ACC112 (cell line): Measurements from ENCODE around the gene STARD3NL.

Source experiments
- H2AFZ ChIP-seq: fragments of 200-600 bp; sonication (generic); one replicate; pipeline ENCODE4 v1.6.0; 2017; ENCODE audit warnings: antibody characterized with exemption, low read length; ENCODE audit not compliant: unreplicated experiment
- H3K27ac ChIP-seq: fragments of 200-600 bp; sonication (generic); 2 replicates; pipeline ENCODE4 v1.5.1; 2014; ENCODE audit warnings: low read depth, mild to moderate bottlenecking, antibody characterized with exemption, low read length, moderate library complexity
- H3K27me3 ChIP-seq: fragments of 200-600 bp; sonication (generic); 2 replicates; pipeline ENCODE4 v1.6.1; 2014; ENCODE audit warnings: mild to moderate bottlenecking, antibody characterized with exemption, low read length, moderate library complexity, mixed read lengths; ENCODE audit not compliant: insufficient read depth
- H3K36me3 ChIP-seq: fragments of 200-600 bp; sonication (generic); 2 replicates; pipeline ENCODE4 v1.6.1; 2016; ENCODE audit warnings: mild to moderate bottlenecking, antibody characterized with exemption, low read length, moderate library complexity, mixed read lengths; ENCODE audit not compliant: insufficient read depth
- H3K4me1 ChIP-seq: fragments of 200-600 bp; sonication (generic); one replicate; pipeline ENCODE4 v1.6.1; 2016; ENCODE audit warnings: low read length, mixed read lengths; ENCODE audit not compliant: insufficient read depth, unreplicated experiment, control insufficient read depth
- H3K4me3 ChIP-seq: fragments of 200-600 bp; sonication (generic); 2 replicates; pipeline ENCODE4 v1.5.1; 2014; ENCODE audit warnings: mild to moderate bottlenecking, low read depth, low read length
- H3K79me2 ChIP-seq: fragments of 200-600 bp; sonication (generic); one replicate; pipeline ENCODE4 v1.6.0; 2016; ENCODE audit warnings: low read length; ENCODE audit not compliant: control insufficient read depth, unreplicated experiment, insufficient read depth

Gene STARD3NL, protein sequence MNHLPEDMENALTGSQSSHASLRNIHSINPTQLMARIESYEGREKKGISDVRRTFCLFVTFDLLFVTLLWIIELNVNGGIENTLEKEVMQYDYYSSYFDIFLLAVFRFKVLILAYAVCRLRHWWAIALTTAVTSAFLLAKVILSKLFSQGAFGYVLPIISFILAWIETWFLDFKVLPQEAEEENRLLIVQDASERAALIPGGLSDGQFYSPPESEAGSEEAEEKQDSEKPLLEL

DNA sequence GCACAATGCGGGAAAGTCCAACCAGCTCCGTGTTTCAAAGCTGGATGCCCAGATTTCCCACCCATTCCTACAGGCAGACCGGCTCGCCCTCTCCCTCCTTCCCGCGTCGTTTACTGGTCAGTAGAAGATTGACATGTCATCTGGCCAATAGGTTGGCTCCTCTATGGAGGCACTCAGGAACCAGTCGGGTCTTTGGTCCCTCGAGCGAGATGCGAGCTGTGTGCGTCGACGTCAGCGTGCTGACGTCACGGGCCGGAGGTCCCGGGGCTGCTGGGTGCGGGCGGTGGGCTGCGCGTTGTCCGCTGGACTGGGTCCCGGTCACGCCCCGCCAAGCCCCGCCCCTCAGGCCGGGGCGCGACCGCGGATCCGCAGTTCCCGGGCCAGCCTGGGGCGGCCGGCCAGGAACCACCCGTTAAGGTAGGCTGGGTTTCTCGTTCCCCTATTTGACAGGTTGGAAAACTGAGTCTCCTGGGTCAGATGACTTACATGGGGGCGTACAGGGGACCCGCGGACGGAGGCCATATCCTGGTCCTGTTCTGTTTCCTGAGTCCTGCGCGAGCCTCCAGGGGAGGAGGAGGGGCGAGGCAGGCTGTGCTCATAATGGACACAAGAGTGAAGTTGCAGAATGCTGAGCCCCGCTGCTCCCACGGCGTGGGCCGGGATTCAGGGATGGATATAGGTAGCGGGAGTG is at the start of gene STARD3NL:
Gene STARD3NL, plus strand, starts transcription at position 242 of the 691 bp plus-strand sequence. CDS start 29,260 bp downstream, outside the sequence.
- H2AFZ ChIP-seq, result peak within 1 kb of the TSS; percentile 94
- no peaks in the 10 kb centered on the region; the same call in 1 of the 2 replicates for H3K36me3 ChIP-seq
- peaks cover 21% of the 10 kb centered on the region for H3K4me1 ChIP-seq
- H3K4me3 ChIP-seq, result peak within 1 kb of the TSS; percentile 96
- H3K27me3 ChIP-seq, result no peaks in the 10 kb centered on the region
- peak within 1 kb of the TSS; percentile 93 for H3K27ac ChIP-seq
- peaks cover 48% of the 10 kb centered on the region for H3K79me2 ChIP-seq

DNA sequence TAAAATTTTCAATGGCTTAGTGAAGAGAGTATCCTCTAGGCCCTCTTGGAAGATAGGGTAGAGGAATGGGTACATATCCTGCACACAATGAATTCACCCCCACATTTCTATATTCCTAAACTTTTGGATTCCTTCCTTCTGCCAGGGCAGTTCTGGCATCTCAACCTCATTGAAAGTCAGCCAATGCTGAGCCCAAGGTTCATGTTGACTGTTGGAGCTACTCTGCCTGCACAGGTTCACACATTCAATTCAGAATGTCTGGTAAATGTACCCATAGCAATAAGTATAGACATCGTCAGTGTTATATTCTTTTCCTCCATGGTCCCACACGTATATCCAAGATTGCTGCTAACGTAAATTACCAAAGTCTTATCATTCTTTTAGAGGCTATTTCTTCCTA is 48.9 kb upstream of the STARD3NL start:
- Histone ChIP-seq H3K27ac (no peak overlapping the region), H2AFZ (no peak overlapping the region), H3K4me1 (no peaks in the 10 kb centered on the region), H3K27me3 (peaks cover 7% of the 10 kb centered on the region; the same call in 1 of the 2 replicates), H3K79me2 (no peaks in the 10 kb centered on the region), H3K4me3 (no peak overlapping the region), H3K36me3 (no peaks in the 10 kb centered on the region)

DNA sequence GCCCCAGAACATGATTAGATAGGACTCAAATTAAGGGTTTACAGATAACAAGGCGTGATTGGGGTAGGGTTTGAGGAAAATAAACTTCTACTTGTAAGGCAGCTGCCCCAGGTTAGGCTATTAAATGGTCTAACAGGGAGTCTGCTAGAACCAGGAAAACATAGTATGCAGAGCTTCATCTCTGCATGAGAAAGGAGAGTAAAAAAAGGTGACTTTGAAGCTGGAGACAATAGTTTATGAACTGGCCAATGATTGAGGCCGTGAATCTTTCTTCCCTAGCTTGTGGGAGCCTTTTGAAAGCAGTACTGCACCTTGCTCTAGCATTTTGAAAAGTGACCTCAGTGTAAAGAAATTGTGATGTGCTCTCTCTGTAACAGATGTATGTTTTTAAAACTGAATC is 48.5 kb upstream of the STARD3NL start:
- no peaks in the 10 kb centered on the region for H3K79me2 ChIP-seq
- no peaks in the 10 kb centered on the region for H3K4me1 ChIP-seq
- no peaks in the 10 kb centered on the region for H3K36me3 ChIP-seq
- no peak overlapping the region for H2AFZ ChIP-seq
- H3K27ac ChIP-seq, result no peak overlapping the region
- H3K27me3 ChIP-seq, result peaks cover 7% of the 10 kb centered on the region; the same call in 1 of the 2 replicates
- H3K4me3 ChIP-seq, result no peak overlapping the region

- H3K36me3 ChIP-seq, result no peaks in the 10 kb centered on the region
- H3K4me3 ChIP-seq, result no peak overlapping the region
- H2AFZ ChIP-seq, result no peak overlapping the region
- no peaks in the 10 kb centered on the region for H3K79me2 ChIP-seq
- H3K27ac ChIP-seq, result no peak overlapping the region
- H3K4me1 ChIP-seq, result no peaks in the 10 kb centered on the region
- H3K27me3 ChIP-seq, result peaks cover 6% of the 10 kb centered on the region; the same call in 1 of the 2 replicates
Measured at GRCh38 chr7:38138171-38138570, 39.9 kb upstream of the STARD3NL start.

DNA sequence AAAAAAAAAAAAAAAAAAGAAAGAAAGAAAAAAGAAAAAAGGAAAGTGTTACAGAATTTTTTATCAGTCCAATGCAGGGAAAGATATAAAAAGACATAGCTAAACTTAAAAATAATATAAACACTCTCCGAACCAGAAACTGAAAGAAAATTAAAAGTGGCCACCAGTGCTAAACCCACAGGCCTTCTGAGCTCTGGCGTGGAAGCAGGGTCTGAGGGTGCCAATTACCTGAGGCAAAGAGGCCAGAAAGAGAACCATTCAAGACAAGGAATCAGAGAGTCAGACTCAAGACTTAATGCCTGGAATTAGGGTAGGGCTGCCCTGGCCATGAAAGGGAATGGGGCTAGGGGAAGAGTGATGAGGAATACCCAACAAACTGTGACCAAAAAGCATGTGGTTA is 36.9 kb upstream of the STARD3NL start:
- Histone ChIP-seq H3K27ac (no peak overlapping the region), H3K36me3 (no peaks in the 10 kb centered on the region), H3K4me3 (no peak overlapping the region), H3K79me2 (no peaks in the 10 kb centered on the region), H3K4me1 (no peaks in the 10 kb centered on the region), H3K27me3 (no peaks in the 10 kb centered on the region), H2AFZ (no peak overlapping the region)

GRCh38 chr7:38142736-38143135 is 35.3 kb upstream of the STARD3NL start:
- no peak overlapping the region for H3K27ac ChIP-seq
- no peaks in the 10 kb centered on the region for H3K27me3 ChIP-seq
- no peaks in the 10 kb centered on the region for H3K4me1 ChIP-seq
- H2AFZ ChIP-seq, result no peak overlapping the region
- no peaks in the 10 kb centered on the region for H3K79me2 ChIP-seq
- no peaks in the 10 kb centered on the region for H3K36me3 ChIP-seq
- H3K4me3 ChIP-seq, result no peak overlapping the region

DNA sequence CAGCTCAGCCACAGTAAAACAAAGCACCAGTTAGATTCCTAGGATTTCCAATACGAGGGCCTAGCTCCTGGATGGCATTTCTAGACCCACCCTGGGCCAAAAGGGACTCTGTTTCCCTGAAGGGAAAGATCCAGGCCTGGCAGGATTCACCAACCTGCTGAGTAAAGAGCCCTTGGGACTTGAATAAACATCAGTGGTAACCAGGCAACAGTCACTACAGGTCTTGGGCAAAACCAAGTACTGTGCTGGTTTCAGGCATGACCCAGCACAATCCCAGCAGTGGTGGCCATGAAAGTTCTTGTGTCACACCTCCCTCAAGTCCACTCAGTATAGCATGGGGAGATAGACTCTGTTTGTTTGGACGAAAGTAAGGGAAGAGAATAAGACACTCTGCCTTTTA is 31.0 kb upstream of the STARD3NL start:
- H3K36me3 ChIP-seq, result no peaks in the 10 kb centered on the region
- no peak overlapping the region for H3K27ac ChIP-seq
- H3K4me3 ChIP-seq, result no peak overlapping the region
- H2AFZ ChIP-seq, result no peak overlapping the region
- no peaks in the 10 kb centered on the region for H3K4me1 ChIP-seq
- H3K79me2 ChIP-seq, result no peaks in the 10 kb centered on the region
- H3K27me3 ChIP-seq, result peaks cover 7% of the 10 kb centered on the region; the same call in 1 of the 2 replicates

- H3K4me1 ChIP-seq, result no peaks in the 10 kb centered on the region
- no peaks in the 10 kb centered on the region for H3K79me2 ChIP-seq
- no peak overlapping the region for H3K27ac ChIP-seq
- H3K36me3 ChIP-seq, result no peaks in the 10 kb centered on the region
- H2AFZ ChIP-seq, result no peak overlapping the region
- no peak overlapping the region for H3K4me3 ChIP-seq
- peaks cover 7% of the 10 kb centered on the region; the same call in 1 of the 2 replicates for H3K27me3 ChIP-seq
Measured at GRCh38 chr7:38151556-38151955, 26.5 kb upstream of the STARD3NL start.

- H3K4me1 ChIP-seq, result no peaks in the 10 kb centered on the region
- H3K79me2 ChIP-seq, result no peaks in the 10 kb centered on the region
- H3K27me3 ChIP-seq, result peaks cover 7% of the 10 kb centered on the region; the same call in 1 of the 2 replicates
- H2AFZ ChIP-seq, result no peak overlapping the region
- no peak overlapping the region for H3K27ac ChIP-seq
- no peak overlapping the region for H3K4me3 ChIP-seq
- no peaks in the 10 kb centered on the region for H3K36me3 ChIP-seq
Measured at GRCh38 chr7:38153515-38153914, 24.5 kb upstream of the STARD3NL start.

- H3K36me3 ChIP-seq, result no peaks in the 10 kb centered on the region
- H2AFZ ChIP-seq, result no peak overlapping the region
- no peak overlapping the region for H3K4me3 ChIP-seq
- no peaks in the 10 kb centered on the region for H3K79me2 ChIP-seq
- no peak overlapping the region for H3K27ac ChIP-seq
- H3K27me3 ChIP-seq, result peaks cover 4% of the 10 kb centered on the region; the same call in 1 of the 2 replicates
- no peaks in the 10 kb centered on the region for H3K4me1 ChIP-seq
Measured at GRCh38 chr7:38154278-38154677, 23.8 kb upstream of the STARD3NL start.
